ENCODE data around the gene SUPT4H1. TPM values are rescaled to one million over a fixed set of nuclear protein-coding genes. Genes with fewer than 3 reads are reported as not detected.

SUPT4H1 gene
- total and polyA plus RNA-seq, 9 of the 15 experiments (the other 6 are each of a cell fraction or from before 2014, with no cell fraction given) = 62.1 to 320 (median 117) TPM

- TF ChIP-seq RFX5 (IDR thresholded peaks at IDR 0.05; ENCODE audit: low read depth, low read length) (no peak), PRPF4 (IDR thresholded peaks at IDR 0.05; ENCODE audit: insufficient read depth, low read depth, low read length, poor library complexity, severe bottlenecking) (peak; percentile 78), THRAP3 (IDR thresholded peaks at IDR 0.05; ENCODE audit: borderline replicate concordance) (no peak), THRB (CRISPR knock-in tag; conservative IDR thresholded peaks at IDR 0.05) (no peak), ZNF696 (CRISPR knock-in tag; conservative IDR thresholded peaks at IDR 0.05) (no peak), ZNF146 (CRISPR knock-in tag; IDR thresholded peaks at IDR 0.05; ENCODE audit: unreplicated experiment) (no peak), PHB (CRISPR knock-in tag; IDR thresholded peaks at IDR 0.05) (no peak), TCF3 (CRISPR knock-in tag; IDR thresholded peaks at IDR 0.05) (no peak), NFE2 (IDR thresholded peaks at IDR 0.05; ENCODE audit: low read depth) (peak; percentile 92), XRCC3 (IDR thresholded peaks at IDR 0.05) (no peak), E2F4 (CRISPR knock-in tag; IDR thresholded peaks at IDR 0.05; ENCODE audit: low read depth) (no peak), ZFP36 (IDR thresholded peaks at IDR 0.05; ENCODE audit: low read depth, low read length, partially characterized antibody) (no peak), SMARCA4 (IDR thresholded peaks at IDR 0.05) (peak; percentile 25; the same call in 1 of the 2 replicates), RAD51 (IDR thresholded peaks at IDR 0.05; ENCODE audit: borderline replicate concordance, low read depth) (no peak), HMBOX1 (IDR thresholded peaks at IDR 0.05) (no peak), GTF2A2 (tag; IDR thresholded peaks at IDR 0.05) (no peak), ZNF354B (CRISPR knock-in tag; IDR thresholded peaks at IDR 0.05) (no peak), HNRNPLL (IDR thresholded peaks at IDR 0.05; ENCODE audit: low read depth, low read length, poor library complexity, severe bottlenecking) (peak; percentile 45), MYC (IDR thresholded peaks at IDR 0.05; ENCODE audit: low read depth, low read length) (no peak), MYC (CRISPR knock-in tag; IDR thresholded peaks at IDR 0.05; ENCODE audit: borderline replicate concordance, low read depth) (no peak; the same call in 1 of the 2 replicates), IRF9 (tag; IDR thresholded peaks at IDR 0.05) (no peak), ZFX (CRISPR knock-in tag; IDR thresholded peaks at IDR 0.05) (no peak), SAP30 (IDR thresholded peaks at IDR 0.05; ENCODE audit: borderline replicate concordance, insufficient read depth, low read depth, low read length, poor library complexity, severe bottlenecking) (no peak), HDAC3 (IDR thresholded peaks at IDR 0.05; ENCODE audit: borderline replicate concordance, partially characterized antibody) (peak; percentile 52), ZNF121 (CRISPR knock-in tag; conservative IDR thresholded peaks at IDR 0.05) (no peak; the same call in 1 of the 2 replicates)
Measured at GRCh38 chr17:58330997-58331814, 20.8 kb downstream of the SUPT4H1 start (continued).
